ENCODE results near the gene SCAPER. TPM values are rescaled to one million over a fixed set of nuclear protein-coding genes. Genes with fewer than 3 reads are reported as not detected.

SCAPER gene
- total and polyA plus RNA-seq, 10 of the 15 experiments (the other 5 are each of a cell fraction or from before 2014, with no cell fraction given) = 1.0 to 7.7 (median 3.9) TPM

- intact Hi-C loops (cut with micrococcal nuclease; ENCODE audit: unreplicated experiment) = no loop called here
- POLR2A ChIA-PET = no interaction called here
- no peak for FAIRE-seq
- Histone ChIP-seq H3K36me3 (ENCODE audit: control insufficient read depth in 2 of 2, insufficient read depth in 2 of 2, low read length in 1 of 2) (no peaks in the 10 kb centered on the region), H2AFZ (ENCODE audit: control insufficient read depth, low read depth, low read length) (no peak overlapping the region), H3K4me3 (no peak overlapping the region), H4K20me1 (ENCODE audit: control insufficient read depth, insufficient read depth) (no peaks in the 10 kb centered on the region), H3K79me2 (ENCODE audit: control insufficient read depth, insufficient read depth, low read length) (no peaks in the 10 kb centered on the region), H3K4me1 (ENCODE audit: control insufficient read depth, insufficient read depth, low read length) (peaks cover 5% of the 10 kb centered on the region; the same call in 1 of the 2 replicates), H3K9me3 (replicated peaks; ENCODE audit: control insufficient read depth, insufficient read depth, low read length) (no peaks in the 10 kb centered on the region), H3K4me2 (ENCODE audit: control insufficient read depth, insufficient read depth) (no peak overlapping the region), H3K27ac (ENCODE audit: control insufficient read depth, insufficient read depth) (no peak overlapping the region), H3K27me3 (replicated peaks in 1 of 2; ENCODE audit: control insufficient read depth in 2 of 2, insufficient read depth in 2 of 2, low read length in 1 of 2) (no peaks in the 10 kb centered on the region), H3K9ac (ENCODE audit: control insufficient read depth, insufficient read depth, low read length) (no peak overlapping the region)
- in situ Hi-C loops (cut with MboI) = loop anchor here (5.0 kb wide), 1 partner anchor 686 kb away; no protein-coding TSS in a partner anchor
- TF ChIP-seq NR2C2 (IDR thresholded peaks at IDR 0.05; ENCODE audit: borderline replicate concordance, control insufficient read depth, insufficient read length, low read depth) = no peak
- no peak for TF ChIP-seq ZNF274 (IDR thresholded peaks at IDR 0.05; ENCODE audit: insufficient read depth, insufficient read length)
- no peak for TF ChIP-seq JUNB (IDR thresholded peaks at IDR 0.05)
- TF ChIP-seq EP300 (IDR thresholded peaks at IDR 0.05; ENCODE audit: borderline replicate concordance in 1 of 2, control insufficient read depth in 1 of 2, low read depth in 2 of 2, low read length in 2 of 2) = no peak
- TF ChIP-seq ZBTB40 (IDR thresholded peaks at IDR 0.05; ENCODE audit: borderline replicate concordance) = no peak
- TF ChIP-seq ETV6 (conservative IDR thresholded peaks at IDR 0.05 in 1 of 2, IDR thresholded peaks at IDR 0.05 in 1 of 2; ENCODE audit: borderline replicate concordance in 1 of 2, low read depth in 1 of 2) = no peak
- TF ChIP-seq, protein P1, sequence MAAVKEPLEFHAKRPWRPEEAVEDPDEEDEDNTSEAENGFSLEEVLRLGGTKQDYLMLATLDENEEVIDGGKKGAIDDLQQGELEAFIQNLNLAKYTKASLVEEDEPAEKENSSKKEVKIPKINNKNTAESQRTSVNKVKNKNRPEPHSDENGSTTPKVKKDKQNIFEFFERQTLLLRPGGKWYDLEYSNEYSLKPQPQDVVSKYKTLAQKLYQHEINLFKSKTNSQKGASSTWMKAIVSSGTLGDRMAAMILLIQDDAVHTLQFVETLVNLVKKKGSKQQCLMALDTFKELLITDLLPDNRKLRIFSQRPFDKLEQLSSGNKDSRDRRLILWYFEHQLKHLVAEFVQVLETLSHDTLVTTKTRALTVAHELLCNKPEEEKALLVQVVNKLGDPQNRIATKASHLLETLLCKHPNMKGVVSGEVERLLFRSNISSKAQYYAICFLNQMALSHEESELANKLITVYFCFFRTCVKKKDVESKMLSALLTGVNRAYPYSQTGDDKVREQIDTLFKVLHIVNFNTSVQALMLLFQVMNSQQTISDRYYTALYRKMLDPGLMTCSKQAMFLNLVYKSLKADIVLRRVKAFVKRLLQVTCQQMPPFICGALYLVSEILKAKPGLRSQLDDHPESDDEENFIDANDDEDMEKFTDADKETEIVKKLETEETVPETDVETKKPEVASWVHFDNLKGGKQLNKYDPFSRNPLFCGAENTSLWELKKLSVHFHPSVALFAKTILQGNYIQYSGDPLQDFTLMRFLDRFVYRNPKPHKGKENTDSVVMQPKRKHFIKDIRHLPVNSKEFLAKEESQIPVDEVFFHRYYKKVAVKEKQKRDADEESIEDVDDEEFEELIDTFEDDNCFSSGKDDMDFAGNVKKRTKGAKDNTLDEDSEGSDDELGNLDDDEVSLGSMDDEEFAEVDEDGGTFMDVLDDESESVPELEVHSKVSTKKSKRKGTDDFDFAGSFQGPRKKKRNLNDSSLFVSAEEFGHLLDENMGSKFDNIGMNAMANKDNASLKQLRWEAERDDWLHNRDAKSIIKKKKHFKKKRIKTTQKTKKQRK (IDR thresholded peaks at IDR 0.05; ENCODE audit: low read depth, low read length) = no peak
- TF ChIP-seq HDGF (IDR thresholded peaks at IDR 0.05) = no peak
- no peak for TF ChIP-seq BRCA1 (IDR thresholded peaks at IDR 0.05; ENCODE audit: low read depth, low read length)
- no TSS peak for BruUV-seq (replicated peaks)
- RAD21 ChIA-PET (ENCODE audit: unreplicated experiment) = no interaction called here
- ATAC-seq = no peak
- CTCF ChIA-PET = interaction anchor here (3.0 kb wide), 1 partner anchor 677 kb away, joined by 18 read pairs; no protein-coding TSS in a partner anchor
- no peak for DNase-seq (ENCODE audit: low read depth, low spot score)
- SMC1A ChIA-PET (ENCODE audit: uncharacterized antibody, unreplicated experiment) = interaction anchor here (0.8 kb wide), 1 partner anchor 21 kb away, joined by 3 read pairs; no protein-coding TSS in a partner anchor
Observed at GRCh38 chr15:76868740-76869139, 36.4 kb downstream of the SCAPER start.

Data from GM12878 (cell line).